Measurements from ENCODE around the gene INHBE.

Gene INHBE

GRCh38 chr12:57434517-57435223, 20.4 kb upstream of the INHBE start, which contains the start of gene INHBC (continued):
- TF ChIP-seq PRDM4 (tag by site-specific recombination; IDR thresholded peaks at IDR 0.05) (no peak), ZBTB17 (tag by site-specific recombination; IDR thresholded peaks at IDR 0.05) (no peak), KLF8 (tag by site-specific recombination; IDR thresholded peaks at IDR 0.05) (no peak)

- POLR2A ChIA-PET = no interaction called here
- Histone ChIP-seq H3K4me3 (ENCODE audit: low read depth, low read length) (no peak overlapping the region), H3K9me3 (ENCODE audit: control insufficient read depth, insufficient read depth, low read depth, low read length) (no peaks in the 10 kb centered on the region), H3K27ac (ENCODE audit: extremely low read depth, low read depth, low read length) (no peak overlapping the region), H3K36me3 (ENCODE audit: control insufficient read depth in 2 of 2, insufficient read depth in 1 of 2, low read length in 2 of 2) (no peaks in the 10 kb centered on the region), H3K4me1 (ENCODE audit: control insufficient read depth, insufficient read depth, low read length) (no peaks in the 10 kb centered on the region)
- TF ChIP-seq TSHZ1 (tag by site-specific recombination; IDR thresholded peaks at IDR 0.05; ENCODE audit: borderline replicate concordance) = no peak
- CTCF ChIA-PET = interaction anchor here (0.8 to 6.8 kb wide), 2 partner anchors 18 to 219 kb away, joined by 3 to 45 read pairs; partner anchors contain the start of genes INHBE and NXPH4
Measured at GRCh38 chr12:57435293-57435692, 19.8 kb upstream of the INHBE start.

- TF ChIP-seq ZNF223 (tag by site-specific recombination; IDR thresholded peaks at IDR 0.05) (no peak), ZNF404 (tag by site-specific recombination; IDR thresholded peaks at IDR 0.05) (no peak), ZFP3 (tag by site-specific recombination; IDR thresholded peaks at IDR 0.05; ENCODE audit: low read depth) (no peak), ZNF549 (tag by site-specific recombination; IDR thresholded peaks at IDR 0.05) (no peak), ZNF629 (tag by site-specific recombination; IDR thresholded peaks at IDR 0.05) (no peak)
- no peaks in the 10 kb centered on the region for H3K4me1 ChIP-seq (ENCODE audit: control insufficient read depth, insufficient read depth, low read length)
- POLR2A ChIA-PET = no interaction called here
- no peaks in the 10 kb centered on the region for H3K9me3 ChIP-seq (ENCODE audit: control insufficient read depth, insufficient read depth, low read depth, low read length)
- no peak overlapping the region for H3K27ac ChIP-seq (ENCODE audit: extremely low read depth, low read depth, low read length)
- H3K36me3 ChIP-seq (ENCODE audit: control insufficient read depth in 2 of 2, insufficient read depth in 1 of 2, low read length in 2 of 2) = no peaks in the 10 kb centered on the region
- CTCF ChIA-PET = interaction anchor here (0.6 to 1.2 kb wide), 2 partner anchors 21 to 131 kb away, joined by 3 to 5 read pairs; partner anchors contain the start of gene GLI1
- no peak overlapping the region for H3K4me3 ChIP-seq (ENCODE audit: low read depth, low read length)
Measured at GRCh38 chr12:57438400-57438799, 16.7 kb upstream of the INHBE start.

- no peaks in the 10 kb centered on the region for H3K9me3 ChIP-seq (ENCODE audit: control insufficient read depth, insufficient read depth, low read depth, low read length)
- no peaks in the 10 kb centered on the region for H3K36me3 ChIP-seq (ENCODE audit: control insufficient read depth in 2 of 2, insufficient read depth in 1 of 2, low read length in 2 of 2)
- ChIA-PET CTCF (interaction anchor here (1.3 kb wide), 1 partner anchor 13 kb away, joined by 4 read pairs; no protein-coding TSS in a partner anchor), POLR2A (interaction anchor here (0.6 kb wide), 1 partner anchor 187 kb away, joined by 4 read pairs; no protein-coding TSS in a partner anchor)
- H3K27ac ChIP-seq (ENCODE audit: extremely low read depth, low read depth, low read length) = no peak overlapping the region
- no peak overlapping the region for H3K4me3 ChIP-seq (ENCODE audit: low read depth, low read length)
- TF ChIP-seq ZNF16 (tag by site-specific recombination; IDR thresholded peaks at IDR 0.05; ENCODE audit: low read depth) = no peak
- no peak for TF ChIP-seq ZNF513 (tag by site-specific recombination; IDR thresholded peaks at IDR 0.05)
- no peak for TF ChIP-seq ZNF660 (tag by site-specific recombination; IDR thresholded peaks at IDR 0.05)
- TF ChIP-seq ZNF350 (tag by site-specific recombination; IDR thresholded peaks at IDR 0.05) = no peak
- TF ChIP-seq ZXDB (tag by site-specific recombination; IDR thresholded peaks at IDR 0.05) = no peak
- TF ChIP-seq IKZF3 (tag by site-specific recombination; IDR thresholded peaks at IDR 0.05) = no peak
- no peak for TF ChIP-seq ZNF23 (tag by site-specific recombination; IDR thresholded peaks at IDR 0.05; ENCODE audit: borderline replicate concordance)
- TF ChIP-seq ZNF596 (tag by site-specific recombination; IDR thresholded peaks at IDR 0.05) = no peak
- no peak for TF ChIP-seq ZNF114 (tag by site-specific recombination; IDR thresholded peaks at IDR 0.05)
- no peak for TF ChIP-seq ZNF488 (tag by site-specific recombination; IDR thresholded peaks at IDR 0.05)
- no peaks in the 10 kb centered on the region for H3K4me1 ChIP-seq (ENCODE audit: control insufficient read depth, insufficient read depth, low read length)
Measured at GRCh38 chr12:57439762-57440266, 15.3 kb upstream of the INHBE start.

Data from HEK293 (cell line).